ENCODE results near the gene GPN3. TPM values are rescaled to one million over a fixed set of nuclear protein-coding genes. Genes with fewer than 3 reads are reported as not detected.
A peak's percentile ranks its signal among the peaks of the same experiment; 100 is the strongest.

GPN3 gene
- total and polyA plus RNA-seq, 2 of the 13 experiments (the other 11 are each of a cell fraction or from before 2014, with no cell fraction given): 28.7 to 29.5 TPM

DNA sequence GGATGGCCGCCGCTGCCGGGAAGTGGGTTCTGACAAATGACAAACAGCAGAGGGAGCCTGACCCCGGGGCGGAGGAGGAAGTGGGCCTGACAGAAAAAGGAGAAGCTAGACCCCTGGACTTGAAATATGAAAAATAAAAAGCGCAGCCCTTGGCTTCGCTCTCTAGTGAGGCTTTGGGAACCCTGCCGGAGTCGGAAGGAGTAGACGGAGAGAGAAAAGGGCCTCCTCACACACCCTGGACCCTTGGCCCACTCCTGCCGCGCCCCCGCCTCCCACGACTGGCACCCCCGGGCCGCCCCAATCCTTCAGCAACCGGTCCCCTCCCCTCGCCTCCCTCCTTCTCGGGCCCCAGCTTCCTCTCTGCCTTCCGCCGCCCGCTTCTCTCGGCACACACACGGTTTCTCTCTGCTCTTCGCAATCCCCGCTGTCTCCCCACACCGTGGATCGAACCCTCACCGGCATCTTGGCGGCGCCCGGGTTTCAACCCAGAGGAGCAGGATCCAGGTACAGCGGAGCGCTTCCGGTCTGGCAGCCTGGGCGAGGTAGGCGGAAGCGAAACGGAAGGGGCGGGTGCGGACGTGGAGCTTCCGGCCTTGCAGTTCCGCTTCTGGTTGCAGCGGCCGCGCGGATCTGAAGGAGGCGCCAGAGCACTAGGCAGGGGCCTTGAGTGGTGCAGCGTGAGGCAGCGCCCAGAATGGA is 18.1 kb downstream of the GPN3 start, which contains the start of gene ARPC3 (continued):
- TF ChIP-seq, protein P1, sequence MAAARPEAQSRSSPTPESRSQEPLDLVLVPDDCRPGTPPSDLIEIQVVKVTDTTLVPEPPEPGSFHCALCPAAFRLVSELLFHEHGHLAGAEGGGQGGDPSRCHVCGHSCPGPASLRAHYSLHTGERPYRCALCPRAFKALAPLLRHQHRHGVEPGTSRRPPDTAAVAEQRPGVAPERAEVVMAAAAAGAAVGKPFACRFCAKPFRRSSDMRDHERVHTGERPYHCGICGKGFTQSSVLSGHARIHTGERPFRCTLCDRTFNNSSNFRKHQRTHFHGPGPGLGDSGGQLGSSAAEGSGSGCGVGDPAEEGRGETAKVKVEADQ (CRISPR knock-in tag; IDR thresholded peaks at IDR 0.05; ENCODE audit: borderline replicate concordance): no peak
- TF ChIP-seq KLF6 (CRISPR knock-in tag; IDR thresholded peaks at IDR 0.05): no peak
- TF ChIP-seq, protein P2, sequence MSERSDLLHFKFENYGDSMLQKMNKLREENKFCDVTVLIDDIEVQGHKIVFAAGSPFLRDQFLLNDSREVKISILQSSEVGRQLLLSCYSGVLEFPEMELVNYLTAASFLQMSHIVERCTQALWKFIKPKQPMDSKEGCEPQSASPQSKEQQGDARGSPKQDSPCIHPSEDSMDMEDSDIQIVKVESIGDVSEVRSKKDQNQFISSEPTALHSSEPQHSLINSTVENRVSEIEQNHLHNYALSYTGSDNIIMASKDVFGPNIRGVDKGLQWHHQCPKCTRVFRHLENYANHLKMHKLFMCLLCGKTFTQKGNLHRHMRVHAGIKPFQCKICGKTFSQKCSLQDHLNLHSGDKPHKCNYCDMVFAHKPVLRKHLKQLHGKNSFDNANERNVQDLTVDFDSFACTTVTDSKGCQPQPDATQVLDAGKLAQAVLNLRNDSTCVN (CRISPR knock-in tag; IDR thresholded peaks at IDR 0.05; ENCODE audit: borderline replicate concordance): no peak
- no peak for TF ChIP-seq ZNF451 (CRISPR knock-in tag; IDR thresholded peaks at IDR 0.05)
- TF ChIP-seq KAT2B (IDR thresholded peaks at IDR 0.05; ENCODE audit: borderline replicate concordance, low read depth, low read length): no peak
- TF ChIP-seq, protein P3, sequence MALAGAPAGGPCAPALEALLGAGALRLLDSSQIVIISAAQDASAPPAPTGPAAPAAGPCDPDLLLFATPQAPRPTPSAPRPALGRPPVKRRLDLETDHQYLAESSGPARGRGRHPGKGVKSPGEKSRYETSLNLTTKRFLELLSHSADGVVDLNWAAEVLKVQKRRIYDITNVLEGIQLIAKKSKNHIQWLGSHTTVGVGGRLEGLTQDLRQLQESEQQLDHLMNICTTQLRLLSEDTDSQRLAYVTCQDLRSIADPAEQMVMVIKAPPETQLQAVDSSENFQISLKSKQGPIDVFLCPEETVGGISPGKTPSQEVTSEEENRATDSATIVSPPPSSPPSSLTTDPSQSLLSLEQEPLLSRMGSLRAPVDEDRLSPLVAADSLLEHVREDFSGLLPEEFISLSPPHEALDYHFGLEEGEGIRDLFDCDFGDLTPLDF (CRISPR knock-in tag; IDR thresholded peaks at IDR 0.05): 0 out of 2 replicates have a peak, but pooled peaks have one; percentile 4
- peak; percentile 76; the same call in 1 of the 2 replicates for TF ChIP-seq ZNF747 (CRISPR knock-in tag; IDR thresholded peaks at IDR 0.05; ENCODE audit: borderline replicate concordance)
- peak; percentile 73; the same call in 1 of the 2 replicates for TF ChIP-seq ZSCAN9 (CRISPR knock-in tag; IDR thresholded peaks at IDR 0.05; ENCODE audit: borderline replicate concordance)
- TF ChIP-seq, protein P4, sequence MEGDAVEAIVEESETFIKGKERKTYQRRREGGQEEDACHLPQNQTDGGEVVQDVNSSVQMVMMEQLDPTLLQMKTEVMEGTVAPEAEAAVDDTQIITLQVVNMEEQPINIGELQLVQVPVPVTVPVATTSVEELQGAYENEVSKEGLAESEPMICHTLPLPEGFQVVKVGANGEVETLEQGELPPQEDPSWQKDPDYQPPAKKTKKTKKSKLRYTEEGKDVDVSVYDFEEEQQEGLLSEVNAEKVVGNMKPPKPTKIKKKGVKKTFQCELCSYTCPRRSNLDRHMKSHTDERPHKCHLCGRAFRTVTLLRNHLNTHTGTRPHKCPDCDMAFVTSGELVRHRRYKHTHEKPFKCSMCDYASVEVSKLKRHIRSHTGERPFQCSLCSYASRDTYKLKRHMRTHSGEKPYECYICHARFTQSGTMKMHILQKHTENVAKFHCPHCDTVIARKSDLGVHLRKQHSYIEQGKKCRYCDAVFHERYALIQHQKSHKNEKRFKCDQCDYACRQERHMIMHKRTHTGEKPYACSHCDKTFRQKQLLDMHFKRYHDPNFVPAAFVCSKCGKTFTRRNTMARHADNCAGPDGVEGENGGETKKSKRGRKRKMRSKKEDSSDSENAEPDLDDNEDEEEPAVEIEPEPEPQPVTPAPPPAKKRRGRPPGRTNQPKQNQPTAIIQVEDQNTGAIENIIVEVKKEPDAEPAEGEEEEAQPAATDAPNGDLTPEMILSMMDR (CRISPR knock-in tag; IDR thresholded peaks at IDR 0.05): peak; percentile 98
- TF ChIP-seq HNF4A (CRISPR knock-in tag; IDR thresholded peaks at IDR 0.05): peak; percentile 14; the same call in 1 of the 2 replicates
- TF ChIP-seq DR1 (CRISPR knock-in tag; IDR thresholded peaks at IDR 0.05): peak; percentile 67; the same call in 1 of the 2 replicates
- TF ChIP-seq, protein P5, sequence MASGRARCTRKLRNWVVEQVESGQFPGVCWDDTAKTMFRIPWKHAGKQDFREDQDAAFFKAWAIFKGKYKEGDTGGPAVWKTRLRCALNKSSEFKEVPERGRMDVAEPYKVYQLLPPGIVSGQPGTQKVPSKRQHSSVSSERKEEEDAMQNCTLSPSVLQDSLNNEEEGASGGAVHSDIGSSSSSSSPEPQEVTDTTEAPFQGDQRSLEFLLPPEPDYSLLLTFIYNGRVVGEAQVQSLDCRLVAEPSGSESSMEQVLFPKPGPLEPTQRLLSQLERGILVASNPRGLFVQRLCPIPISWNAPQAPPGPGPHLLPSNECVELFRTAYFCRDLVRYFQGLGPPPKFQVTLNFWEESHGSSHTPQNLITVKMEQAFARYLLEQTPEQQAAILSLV (CRISPR knock-in tag; IDR thresholded peaks at IDR 0.05; ENCODE audit: borderline replicate concordance): 0 out of 2 replicates have a peak, but pooled peaks have one; percentile 80
- TF ChIP-seq SAFB2 (CRISPR knock-in tag; IDR thresholded peaks at IDR 0.05; ENCODE audit: borderline replicate concordance, low read depth): no peak
- TF ChIP-seq ATRX (CRISPR knock-in tag; IDR thresholded peaks at IDR 0.05; ENCODE audit: borderline replicate concordance): no peak
- TF ChIP-seq, protein P6, sequence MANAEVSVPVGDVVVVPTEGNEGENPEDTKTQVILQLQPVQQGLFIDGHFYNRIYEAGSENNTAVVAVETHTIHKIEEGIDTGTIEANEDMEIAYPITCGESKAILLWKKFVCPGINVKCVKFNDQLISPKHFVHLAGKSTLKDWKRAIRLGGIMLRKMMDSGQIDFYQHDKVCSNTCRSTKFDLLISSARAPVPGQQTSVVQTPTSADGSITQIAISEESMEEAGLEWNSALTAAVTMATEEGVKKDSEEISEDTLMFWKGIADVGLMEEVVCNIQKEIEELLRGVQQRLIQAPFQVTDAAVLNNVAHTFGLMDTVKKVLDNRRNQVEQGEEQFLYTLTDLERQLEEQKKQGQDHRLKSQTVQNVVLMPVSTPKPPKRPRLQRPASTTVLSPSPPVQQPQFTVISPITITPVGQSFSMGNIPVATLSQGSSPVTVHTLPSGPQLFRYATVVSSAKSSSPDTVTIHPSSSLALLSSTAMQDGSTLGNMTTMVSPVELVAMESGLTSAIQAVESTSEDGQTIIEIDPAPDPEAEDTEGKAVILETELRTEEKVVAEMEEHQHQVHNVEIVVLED (CRISPR knock-in tag; IDR thresholded peaks at IDR 0.05; ENCODE audit: borderline replicate concordance): peak; percentile 69; the same call in 1 of the 2 replicates
- TF ChIP-seq, protein P7, sequence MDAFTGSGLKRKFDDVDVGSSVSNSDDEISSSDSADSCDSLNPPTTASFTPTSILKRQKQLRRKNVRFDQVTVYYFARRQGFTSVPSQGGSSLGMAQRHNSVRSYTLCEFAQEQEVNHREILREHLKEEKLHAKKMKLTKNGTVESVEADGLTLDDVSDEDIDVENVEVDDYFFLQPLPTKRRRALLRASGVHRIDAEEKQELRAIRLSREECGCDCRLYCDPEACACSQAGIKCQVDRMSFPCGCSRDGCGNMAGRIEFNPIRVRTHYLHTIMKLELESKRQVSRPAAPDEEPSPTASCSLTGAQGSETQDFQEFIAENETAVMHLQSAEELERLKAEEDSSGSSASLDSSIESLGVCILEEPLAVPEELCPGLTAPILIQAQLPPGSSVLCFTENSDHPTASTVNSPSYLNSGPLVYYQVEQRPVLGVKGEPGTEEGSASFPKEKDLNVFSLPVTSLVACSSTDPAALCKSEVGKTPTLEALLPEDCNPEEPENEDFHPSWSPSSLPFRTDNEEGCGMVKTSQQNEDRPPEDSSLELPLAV (CRISPR knock-in tag; conservative IDR thresholded peaks at IDR 0.05; ENCODE audit: low read depth): no peak
- TF ChIP-seq TBL1XR1 (IDR thresholded peaks at IDR 0.05; ENCODE audit: borderline replicate concordance, low read length, partially characterized antibody): no peak

All from HepG2 (cell line).